ENCODE data around the gene PLCXD3.

GRCh38 chr5:41312066-41312465 lies 198.3 kb downstream of the PLCXD3 start:
- TF ChIP-seq CTCF (conservative IDR thresholded peaks at IDR 0.05; ENCODE audit: low read depth, low read length) = no peak
- TF ChIP-seq EZH2 (IDR thresholded peaks at IDR 0.05; ENCODE audit: low read length, unreplicated experiment) = no peak
- TF ChIP-seq EZH2phosphoT487 (IDR thresholded peaks at IDR 0.05; ENCODE audit: borderline replicate concordance, low read length) = no peak
